ENCODE data around the gene TCF12.
"Not testable (repeated sequence)": the region's sequence is repeated elsewhere in the genome, so short reads cannot be mapped to it uniquely, and the experiment has no call there.

The TCF12 gene

GRCh38 chr15:56948764-56949101 lies 30.3 kb downstream of the TCF12 start:
- DNase-seq: no peak

DNA sequence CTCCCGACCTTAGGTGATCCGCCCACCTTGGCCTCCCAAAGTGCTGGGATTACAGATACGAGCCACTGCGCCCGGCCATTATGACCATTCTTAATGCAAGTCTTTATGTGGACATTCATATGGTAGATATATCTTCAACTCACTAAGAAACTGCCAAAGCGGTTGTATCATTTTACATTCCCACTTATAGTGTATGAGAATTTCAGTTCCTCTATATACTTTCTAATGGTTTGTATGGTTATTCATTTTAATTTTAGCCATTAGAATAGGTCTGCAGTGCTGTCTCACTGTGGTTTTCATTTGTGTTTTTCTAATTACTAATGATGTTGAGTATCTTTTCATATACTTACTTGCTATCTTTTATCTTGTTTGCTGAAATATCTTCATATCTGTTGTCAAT lies 32.5 kb downstream of the TCF12 start:
- no peak for DNase-seq

GRCh38 chr15:56953790-56954189 lies 35.3 kb downstream of the TCF12 start:
- DNase-seq: no peak

GRCh38 chr15:56955011-56955410 lies 36.6 kb downstream of the TCF12 start:
- not testable (repeated sequence) for DNase-seq

DNA sequence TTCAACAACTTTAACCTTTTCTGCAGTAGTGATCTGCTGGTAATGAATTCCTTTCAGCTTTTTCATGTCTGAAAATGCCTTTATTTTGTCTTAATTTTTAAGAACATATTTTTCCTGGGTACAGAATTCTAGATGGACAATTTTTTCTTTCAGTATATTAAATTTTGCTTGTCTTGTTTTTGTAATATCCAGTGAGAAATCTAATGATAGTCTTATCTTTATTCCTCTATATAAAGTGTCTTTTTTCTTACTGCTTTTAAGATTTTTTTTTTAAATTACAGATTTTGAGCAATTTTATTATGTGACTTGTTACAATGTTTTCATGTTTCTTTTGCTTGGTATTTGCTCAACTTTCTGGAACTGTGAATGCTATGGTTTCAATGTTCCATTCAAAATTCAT lies 38.1 kb downstream of the TCF12 start:
- DNase-seq: no peak

GRCh38 chr15:56957812-56958406 lies 39.5 kb downstream of the TCF12 start:
- DNase-seq: no peak

DNA sequence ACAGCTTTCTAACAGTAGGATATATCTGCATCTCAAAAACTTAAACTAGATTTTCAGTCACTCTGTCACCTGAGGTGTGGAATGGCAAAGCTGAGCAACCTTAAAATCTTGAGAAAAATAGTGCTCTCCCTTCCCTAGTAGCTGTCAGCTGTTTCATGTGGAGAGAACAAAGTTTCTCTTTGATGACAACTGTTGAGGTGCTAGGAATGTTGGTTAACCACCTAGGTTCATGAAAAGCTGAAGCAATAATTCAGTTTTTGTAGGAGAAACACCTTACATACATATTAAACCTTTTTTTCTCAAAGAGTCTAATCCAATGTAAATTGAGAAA lies 40.8 kb downstream of the TCF12 start:
- DNase-seq: no peak

DNA sequence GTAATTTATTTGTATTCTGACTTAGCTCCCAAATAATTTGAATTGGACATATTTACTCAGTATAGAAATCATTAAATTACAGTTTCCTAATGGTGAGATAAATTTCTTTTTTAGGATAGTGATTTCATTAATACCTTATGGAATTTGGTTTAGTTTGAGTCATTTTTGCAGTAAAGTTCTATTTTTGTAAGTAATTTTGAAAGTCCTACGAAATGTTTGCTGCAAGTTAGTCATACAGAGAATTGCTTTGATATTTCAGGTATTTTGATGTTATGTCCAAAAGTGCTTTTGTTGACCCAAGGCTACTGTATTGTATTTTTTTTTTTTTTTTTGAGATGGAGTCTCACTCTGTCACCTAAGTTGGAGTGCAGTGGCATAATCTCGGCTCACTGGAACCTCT lies 41.7 kb downstream of the TCF12 start:
- DNase-seq: no peak

DNA sequence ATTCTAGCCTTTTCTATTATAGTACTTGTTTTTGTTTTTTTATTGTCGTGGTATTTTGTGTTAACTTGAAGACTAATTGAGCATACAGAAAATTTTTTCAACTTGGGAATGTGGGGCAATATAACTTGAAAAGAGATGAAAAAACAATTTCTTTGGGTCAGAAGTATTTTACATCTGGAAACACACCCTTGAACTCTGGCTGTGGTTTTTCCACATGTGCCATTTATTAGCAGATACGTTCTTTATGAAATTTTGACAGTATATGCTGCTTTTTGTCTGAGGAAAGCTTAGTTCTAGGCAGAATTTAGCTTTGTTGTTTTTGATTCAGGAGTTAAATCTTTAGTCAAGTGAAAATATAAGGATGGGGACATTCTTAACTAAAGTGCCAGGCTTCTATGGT lies 44.7 kb downstream of the TCF12 start:
- DNase-seq: no peak

DNA sequence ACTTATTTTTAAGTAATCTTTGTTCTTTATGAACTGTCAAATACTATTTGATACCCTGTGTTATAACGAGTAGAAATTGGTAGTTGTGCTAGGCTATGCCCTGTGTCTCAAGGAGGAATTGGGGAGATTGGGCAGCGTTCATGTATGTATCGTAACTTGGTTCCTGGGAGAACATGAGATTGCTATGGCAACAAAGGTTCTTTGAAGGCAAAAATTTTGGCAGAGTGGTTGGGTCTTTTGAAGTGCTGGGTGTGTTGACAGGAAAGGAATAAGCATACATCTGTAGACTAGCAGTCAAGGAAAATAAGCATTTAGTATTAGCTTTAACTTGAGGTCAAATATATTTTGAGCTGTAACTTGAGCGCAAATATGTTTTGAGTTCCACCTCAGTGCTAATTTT lies 45.3 kb downstream of the TCF12 start:
- no peak for DNase-seq

DNA sequence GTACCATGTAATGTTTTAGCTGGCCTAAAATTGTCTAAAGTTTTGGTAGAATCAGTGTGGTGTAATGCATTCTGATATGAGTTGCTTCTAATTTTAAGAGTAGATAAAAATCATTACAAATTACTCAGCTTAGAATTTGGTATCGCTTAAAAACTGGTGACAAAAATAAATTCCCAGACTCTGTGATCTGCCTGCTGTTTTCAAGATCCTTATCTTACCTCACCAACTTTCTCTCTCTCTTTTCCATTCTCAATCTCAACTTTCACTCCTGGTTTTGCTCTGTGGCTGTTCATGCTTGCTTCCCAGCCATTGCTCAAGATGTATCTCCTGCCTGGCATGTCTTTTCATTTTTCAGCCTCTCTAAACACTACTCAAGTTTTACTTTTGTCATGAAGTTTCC lies 45.7 kb downstream of the TCF12 start:
- no peak for DNase-seq

DNA sequence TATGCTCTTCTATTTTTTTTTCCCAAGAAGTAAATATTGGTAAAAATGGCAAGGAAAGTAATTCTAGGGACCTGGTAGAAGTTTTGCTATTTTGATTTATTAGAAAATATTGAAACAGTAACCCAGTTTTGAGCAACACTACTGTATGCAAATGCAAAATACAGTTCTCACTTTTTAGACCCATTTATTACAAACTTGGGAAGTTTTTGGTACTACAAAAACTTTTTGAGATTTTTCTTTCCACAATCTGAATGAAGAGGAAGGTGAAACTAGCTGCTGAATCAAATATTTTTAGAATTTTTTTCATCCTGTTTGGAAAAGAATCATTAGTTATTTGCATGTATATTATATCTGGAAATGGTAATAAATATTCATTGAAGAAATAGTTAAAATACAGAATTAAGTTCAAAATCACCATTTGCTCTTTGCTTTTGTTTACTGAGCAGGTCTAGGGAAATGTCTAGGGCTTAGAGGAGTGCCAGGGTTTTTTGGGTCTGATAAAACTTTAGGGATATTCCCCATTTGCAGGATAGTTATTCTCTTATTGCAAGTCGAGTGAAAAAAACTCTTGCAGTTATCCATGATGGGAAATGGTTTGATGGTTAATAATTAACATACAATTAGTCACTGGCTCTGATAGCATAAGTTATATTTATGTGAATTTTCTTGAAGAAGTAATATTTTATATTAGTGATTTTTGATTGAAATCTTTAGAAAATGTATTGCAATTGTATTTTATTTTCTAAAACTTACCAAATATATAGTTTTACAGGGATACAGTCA lies 47.0 kb downstream of the TCF12 start:
- no peak for DNase-seq

GRCh38 chr15:56967336-56967735 lies 48.9 kb downstream of the TCF12 start:
- no peak for DNase-seq

- no peak for DNase-seq
Observed at GRCh38 chr15:56968256-56968655, 49.8 kb downstream of the TCF12 start.

DNA sequence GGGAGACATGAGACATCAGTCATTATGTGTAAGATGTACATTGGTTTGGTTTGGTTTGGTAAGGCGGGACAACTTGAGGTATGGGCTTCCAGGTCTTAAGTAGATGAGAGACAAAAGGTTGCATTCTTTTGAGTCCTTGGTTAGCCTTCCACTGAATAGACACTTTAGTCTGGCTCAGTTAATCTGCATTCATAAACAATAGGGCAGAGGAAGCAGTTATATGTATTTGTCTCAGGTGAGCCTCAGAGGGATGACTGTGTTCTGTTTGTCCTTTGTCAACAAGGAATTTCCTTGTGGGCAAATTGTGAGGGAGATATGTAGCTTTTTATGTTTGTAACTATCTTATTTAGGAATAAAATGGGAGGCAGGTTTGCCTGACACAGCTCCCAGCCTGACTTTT lies 50.4 kb downstream of the TCF12 start:
- DNase-seq: no peak

DNA sequence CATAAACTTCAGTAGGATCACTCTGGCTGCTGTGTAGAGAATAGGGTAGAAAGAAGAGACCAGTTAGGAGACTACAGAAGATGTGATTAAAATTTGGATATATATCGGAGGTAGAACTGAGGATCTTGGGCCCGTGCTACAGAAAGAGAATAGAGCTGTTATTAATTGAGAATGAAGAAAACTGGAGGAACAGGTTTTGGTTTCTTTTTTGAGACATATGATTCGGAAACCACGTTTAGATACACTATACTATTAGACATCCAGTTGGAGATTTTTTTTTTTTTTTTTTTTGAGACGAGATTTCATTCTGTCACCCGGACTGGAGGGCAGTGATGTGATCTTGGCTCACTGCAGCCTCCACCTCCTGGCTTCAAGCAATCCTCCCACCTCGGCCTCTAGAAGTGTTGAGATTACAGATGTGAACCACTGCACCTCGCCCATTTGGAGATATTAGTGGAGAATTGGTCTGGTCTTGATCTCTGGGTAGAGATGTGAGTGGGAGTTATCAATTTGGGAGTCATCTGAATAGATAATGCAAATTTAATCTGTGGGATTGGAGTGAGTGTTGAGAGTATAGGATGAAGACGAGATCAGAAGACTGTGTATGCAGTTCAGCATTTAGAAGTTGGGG lies 50.9 kb downstream of the TCF12 start:
- DNase-seq: no peak

GRCh38 chr15:56971571-56971970 lies 53.1 kb downstream of the TCF12 start:
- no peak for DNase-seq

- DNase-seq: no peak
Observed at GRCh38 chr15:56972016-56972415, 53.6 kb downstream of the TCF12 start.

- no peak for DNase-seq
Observed at GRCh38 chr15:56972426-56972825, 54.0 kb downstream of the TCF12 start.

DNA sequence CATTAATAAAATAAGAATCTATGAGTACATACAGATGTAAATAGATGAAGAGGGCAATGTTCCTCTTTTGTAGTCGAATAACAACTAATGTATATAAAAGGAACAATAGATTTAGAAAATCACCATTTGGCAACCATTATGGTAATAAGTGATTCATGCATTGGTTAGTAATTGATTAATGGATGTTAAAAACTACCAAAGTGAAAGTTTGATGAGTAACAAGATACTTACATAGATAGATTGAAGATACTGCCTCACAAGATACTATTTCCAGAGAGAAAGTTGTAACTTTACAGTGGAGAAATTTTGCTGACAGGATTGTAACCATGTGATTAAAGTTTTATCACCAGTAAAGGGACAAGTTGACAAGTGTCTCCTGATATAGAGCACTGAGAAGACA lies 55.0 kb downstream of the TCF12 start:
- no peak for DNase-seq

GRCh38 chr15:56977232-56977631 lies 58.8 kb downstream of the TCF12 start:
- DNase-seq: no peak

DNA sequence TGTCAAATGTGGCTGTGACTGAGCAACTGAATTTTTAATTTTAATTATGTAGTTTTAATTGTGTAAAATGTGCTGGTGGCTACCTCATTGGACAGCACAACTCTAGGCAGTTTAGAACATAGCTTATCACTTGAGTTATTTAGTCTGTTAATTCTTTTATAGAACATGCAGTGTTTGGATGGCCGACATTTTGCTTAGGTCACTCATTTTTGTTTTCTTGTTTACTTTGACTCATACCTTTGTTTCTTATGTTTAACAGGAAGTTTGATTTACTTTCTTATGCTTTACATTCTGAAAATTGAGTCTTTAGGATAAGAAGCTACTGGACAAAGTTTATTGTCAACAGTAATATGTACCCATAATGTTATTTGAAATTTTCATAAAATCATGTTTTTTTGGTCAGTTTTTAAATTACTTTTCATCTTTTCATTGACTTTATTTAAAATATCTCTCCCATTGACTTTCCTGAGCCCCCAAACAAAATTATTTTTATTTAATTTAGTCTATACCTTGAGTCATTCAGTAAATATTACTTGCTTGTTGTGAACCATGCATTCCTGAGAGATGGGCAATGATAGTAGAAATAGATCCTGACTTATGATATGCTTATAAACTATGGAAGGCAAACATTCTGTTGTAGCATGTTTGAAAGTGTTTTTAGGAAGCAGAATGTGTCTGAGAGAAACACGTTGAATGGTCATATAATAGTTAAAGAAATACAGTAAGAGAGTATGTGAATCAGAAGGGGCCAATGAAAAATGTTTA lies 60.6 kb downstream of the TCF12 start:
- no peak for DNase-seq

DNA sequence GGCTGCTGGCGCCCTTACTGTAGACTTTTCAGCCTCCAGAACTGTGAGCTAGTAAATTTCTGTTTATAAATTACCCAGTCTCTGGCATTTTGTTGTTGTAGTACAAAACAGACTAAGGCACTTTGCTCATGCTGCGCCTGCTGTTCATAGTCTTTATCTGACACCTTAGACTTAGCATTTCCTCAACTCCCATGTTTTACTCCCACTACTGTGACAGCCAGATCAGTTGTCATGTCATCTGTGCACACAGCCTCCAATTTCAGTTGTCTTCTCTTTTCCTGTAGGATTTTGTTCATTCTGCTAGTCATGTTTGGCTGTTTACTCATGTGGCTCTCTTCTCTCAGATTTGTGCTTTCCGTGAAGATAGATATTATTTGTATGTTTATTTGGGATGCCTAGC lies 62.0 kb downstream of the TCF12 start:
- DNase-seq: no peak

DNA sequence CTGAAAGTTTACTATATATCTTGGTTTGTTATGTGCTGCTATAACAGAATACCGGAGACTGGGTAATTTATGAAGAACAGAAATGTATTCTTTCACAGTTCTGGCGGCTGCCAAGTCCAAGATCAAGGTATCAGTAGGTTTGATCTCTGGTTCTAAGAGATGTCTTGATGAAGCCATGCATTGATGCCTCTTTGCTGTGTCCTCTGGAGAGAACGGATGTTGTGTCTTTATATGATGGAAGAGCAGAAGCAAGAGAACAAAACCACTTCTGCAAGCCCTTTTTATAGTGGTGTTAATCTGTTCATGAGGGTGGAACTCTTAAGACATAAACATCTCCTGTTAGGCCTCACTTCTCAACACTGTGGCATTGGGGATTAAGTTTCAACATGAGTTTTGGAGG lies 62.7 kb downstream of the TCF12 start:
- DNase-seq: no peak
